ENCODE measurements around the gene ZNF217.

DNA sequence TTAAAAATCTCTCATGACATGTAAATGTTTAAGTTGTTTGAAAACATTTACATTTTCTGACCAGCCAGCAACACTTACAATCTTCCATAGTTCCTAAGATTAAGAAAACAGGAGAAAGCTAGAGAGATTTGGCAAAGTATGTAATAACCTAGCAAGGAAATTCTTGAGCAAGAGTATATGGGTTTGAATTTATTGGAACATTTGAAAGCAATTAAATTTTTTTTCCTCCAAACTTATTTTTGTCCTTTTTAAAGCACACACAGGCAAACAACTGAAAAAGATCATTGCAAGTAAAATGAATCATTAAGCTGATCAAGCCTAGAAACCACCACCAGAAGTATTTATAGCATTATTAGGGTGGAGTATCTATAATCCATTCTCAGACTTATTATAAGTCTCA, 20.1 kb upstream of the ZNF217 start:
- no peak for TF ChIP-seq CTCF (IDR thresholded peaks at IDR 0.05 in 2 of 3, conservative IDR thresholded peaks at IDR 0.05 in 1 of 3; ENCODE audit: borderline replicate concordance in 1 of 3, insufficient read depth in 1 of 3, low read depth in 2 of 3, low read length in 2 of 3)
- no peak for TF ChIP-seq POLR2A (IDR thresholded peaks at IDR 0.05; ENCODE audit: borderline replicate concordance, extremely low read depth, insufficient read depth, insufficient read length)
- no peak for TF ChIP-seq POLR2AphosphoS5 (IDR thresholded peaks at IDR 0.05; ENCODE audit: low read depth, low read length)
- TF ChIP-seq ZFX (IDR thresholded peaks at IDR 0.05) = no peak
- TF ChIP-seq, protein P1, sequence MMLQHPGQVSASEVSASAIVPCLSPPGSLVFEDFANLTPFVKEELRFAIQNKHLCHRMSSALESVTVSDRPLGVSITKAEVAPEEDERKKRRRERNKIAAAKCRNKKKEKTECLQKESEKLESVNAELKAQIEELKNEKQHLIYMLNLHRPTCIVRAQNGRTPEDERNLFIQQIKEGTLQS (IDR thresholded peaks at IDR 0.05) = no peak
- TF ChIP-seq, protein P2, sequence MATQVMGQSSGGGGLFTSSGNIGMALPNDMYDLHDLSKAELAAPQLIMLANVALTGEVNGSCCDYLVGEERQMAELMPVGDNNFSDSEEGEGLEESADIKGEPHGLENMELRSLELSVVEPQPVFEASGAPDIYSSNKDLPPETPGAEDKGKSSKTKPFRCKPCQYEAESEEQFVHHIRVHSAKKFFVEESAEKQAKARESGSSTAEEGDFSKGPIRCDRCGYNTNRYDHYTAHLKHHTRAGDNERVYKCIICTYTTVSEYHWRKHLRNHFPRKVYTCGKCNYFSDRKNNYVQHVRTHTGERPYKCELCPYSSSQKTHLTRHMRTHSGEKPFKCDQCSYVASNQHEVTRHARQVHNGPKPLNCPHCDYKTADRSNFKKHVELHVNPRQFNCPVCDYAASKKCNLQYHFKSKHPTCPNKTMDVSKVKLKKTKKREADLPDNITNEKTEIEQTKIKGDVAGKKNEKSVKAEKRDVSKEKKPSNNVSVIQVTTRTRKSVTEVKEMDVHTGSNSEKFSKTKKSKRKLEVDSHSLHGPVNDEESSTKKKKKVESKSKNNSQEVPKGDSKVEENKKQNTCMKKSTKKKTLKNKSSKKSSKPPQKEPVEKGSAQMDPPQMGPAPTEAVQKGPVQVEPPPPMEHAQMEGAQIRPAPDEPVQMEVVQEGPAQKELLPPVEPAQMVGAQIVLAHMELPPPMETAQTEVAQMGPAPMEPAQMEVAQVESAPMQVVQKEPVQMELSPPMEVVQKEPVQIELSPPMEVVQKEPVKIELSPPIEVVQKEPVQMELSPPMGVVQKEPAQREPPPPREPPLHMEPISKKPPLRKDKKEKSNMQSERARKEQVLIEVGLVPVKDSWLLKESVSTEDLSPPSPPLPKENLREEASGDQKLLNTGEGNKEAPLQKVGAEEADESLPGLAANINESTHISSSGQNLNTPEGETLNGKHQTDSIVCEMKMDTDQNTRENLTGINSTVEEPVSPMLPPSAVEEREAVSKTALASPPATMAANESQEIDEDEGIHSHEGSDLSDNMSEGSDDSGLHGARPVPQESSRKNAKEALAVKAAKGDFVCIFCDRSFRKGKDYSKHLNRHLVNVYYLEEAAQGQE (IDR thresholded peaks at IDR 0.05; ENCODE audit: low read depth) = no peak
- no peak for TF ChIP-seq FOSL1 (IDR thresholded peaks at IDR 0.05; ENCODE audit: low read depth)
- no peak for TF ChIP-seq YY1 (IDR thresholded peaks at IDR 0.05; ENCODE audit: extremely low read depth, insufficient replicate concordance, low read depth, low read length)
- no peak for TF ChIP-seq RAD21 (IDR thresholded peaks at IDR 0.05; ENCODE audit: low read depth)
- TF ChIP-seq JUND (IDR thresholded peaks at IDR 0.05) = no peak
- no peak for TF ChIP-seq SP1 (IDR thresholded peaks at IDR 0.05; ENCODE audit: low read depth)
- no peak for TF ChIP-seq EZH2 (IDR thresholded peaks at IDR 0.05)
